CMK (cell line): ENCODE measurements around the gene TGIF1.
"Not testable (repeated sequence)": the region's sequence is repeated elsewhere in the genome, so short reads cannot be mapped to it uniquely, and the experiment has no call there.

Experiments used
- DNase-seq: peaks from one replicate; pipeline ENCODE4 v3.0.0-alpha.2; 2010; ENCODE audit warnings: low read depth

The TGIF1 gene

DNA sequence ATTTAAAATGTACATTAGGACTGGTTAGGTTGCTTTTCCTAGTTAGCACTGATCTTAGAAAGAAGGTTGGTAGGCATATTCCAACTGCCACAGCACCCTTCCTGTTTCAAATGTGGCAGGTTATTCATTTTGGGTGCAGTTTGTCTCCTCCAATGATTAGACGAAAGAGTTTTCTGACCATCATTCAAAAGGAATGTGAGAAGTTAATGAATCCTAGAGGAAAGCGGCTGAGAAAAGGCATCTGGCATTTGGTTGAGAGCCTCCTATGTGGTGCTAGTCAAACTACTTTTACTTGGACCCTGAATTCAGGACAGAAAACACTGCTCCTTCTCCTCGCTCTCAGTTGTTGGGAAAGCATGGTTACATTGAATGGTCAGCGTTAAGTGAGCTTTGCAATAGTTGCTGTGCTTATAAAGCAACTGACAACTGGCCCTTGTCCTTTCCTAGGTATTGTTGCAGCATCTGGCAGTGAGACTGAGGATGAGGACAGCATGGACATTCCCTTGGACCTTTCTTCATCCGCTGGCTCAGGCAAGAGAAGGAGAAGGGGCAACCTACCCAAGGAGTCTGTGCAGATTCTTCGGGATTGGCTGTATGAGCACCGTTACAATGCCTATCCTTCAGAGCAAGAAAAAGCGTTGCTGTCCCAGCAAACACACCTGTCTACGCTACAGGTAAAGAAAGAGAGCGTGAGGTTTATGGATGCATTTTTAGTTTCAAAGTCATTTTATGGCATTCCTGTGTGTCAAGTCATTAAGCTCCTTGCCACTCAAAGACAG is 6.1 kb downstream of the TGIF1 start:
- DNase-seq: no peak

DNA sequence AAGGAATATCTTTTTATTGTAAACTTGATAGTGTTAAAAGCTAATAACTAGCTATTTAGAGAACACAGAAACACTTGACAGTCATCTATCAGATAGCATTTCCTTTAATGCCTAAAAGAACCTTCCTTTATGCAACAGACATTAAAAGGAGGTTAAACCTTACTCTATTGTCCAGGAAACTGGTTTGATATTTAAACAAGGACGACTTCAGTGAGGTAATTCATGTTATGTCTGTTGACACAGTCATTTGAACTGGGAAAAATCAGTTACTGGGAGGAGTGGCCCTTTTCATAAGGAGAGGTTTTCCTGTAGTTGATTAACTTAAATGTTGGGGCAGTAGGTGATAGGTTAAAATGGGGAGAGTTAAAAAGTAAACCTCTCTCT is 6.7 kb downstream of the TGIF1 start:
- DNase-seq: no peak

- no peak for DNase-seq
These were observed 7.3 kb downstream of the TGIF1 start for GRCh38 chr18:3457261-3457724.

DNA sequence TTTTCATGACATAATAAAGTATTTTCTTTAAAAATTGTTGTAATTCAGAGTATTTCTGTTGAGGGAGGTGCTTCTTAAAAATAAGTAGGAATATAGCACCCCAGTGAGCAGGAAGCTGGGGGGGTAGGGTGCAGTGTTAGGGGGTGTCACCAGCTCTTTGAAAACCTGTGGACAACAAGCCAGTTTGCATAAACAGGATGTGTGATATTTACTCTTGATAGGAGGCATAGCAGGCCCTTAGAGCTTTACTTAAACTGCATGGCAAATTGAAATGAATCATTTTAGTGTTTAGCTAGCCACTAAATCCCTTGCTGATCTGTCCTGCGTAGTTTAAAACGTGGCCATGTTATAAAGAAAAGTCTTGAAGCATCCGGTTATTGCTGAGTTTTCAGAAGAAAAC is 8.4 kb downstream of the TGIF1 start:
- no peak for DNase-seq

- DNase-seq: no peak
These were observed 9.2 kb downstream of the TGIF1 start for GRCh38 chr18:3458952-3459853.

GRCh38 chr18:3460823-3461398 is 10.9 kb downstream of the TGIF1 start:
- DNase-seq: no peak

DNA sequence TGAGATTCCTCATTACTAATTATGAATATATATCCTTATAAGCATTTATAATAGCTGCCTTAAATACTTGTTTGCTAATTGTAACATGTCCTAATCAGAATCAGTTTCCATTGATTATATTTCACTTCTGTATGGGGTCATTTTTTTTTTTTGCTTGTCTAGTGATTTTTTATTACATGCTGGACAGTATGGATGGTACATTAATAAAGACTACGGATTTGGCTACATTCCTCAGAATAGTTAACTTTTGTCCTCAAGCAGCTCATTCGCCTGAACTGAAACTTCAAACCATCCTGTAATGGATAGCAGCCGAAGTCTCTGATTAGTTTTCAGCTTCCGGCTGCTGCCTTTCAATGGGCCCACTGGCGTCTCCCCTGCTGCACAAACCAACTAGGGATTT is 11.7 kb downstream of the TGIF1 start:
- DNase-seq: no peak

GRCh38 chr18:3463051-3463450 is 13.1 kb downstream of the TGIF1 start:
- DNase-seq: no peak

GRCh38 chr18:3466045-3466444 is 16.1 kb downstream of the TGIF1 start:
- DNase-seq: no peak

GRCh38 chr18:3466872-3467271 is 16.9 kb downstream of the TGIF1 start:
- DNase-seq: no peak

- DNase-seq: no peak
These were observed 18.2 kb downstream of the TGIF1 start for GRCh38 chr18:3468066-3468705.

GRCh38 chr18:3468833-3469232 is 18.9 kb downstream of the TGIF1 start:
- no peak for DNase-seq

- no peak for DNase-seq
These were observed 21.2 kb downstream of the TGIF1 start for GRCh38 chr18:3471141-3471648.

GRCh38 chr18:3472121-3472520 is 22.1 kb downstream of the TGIF1 start:
- DNase-seq: not testable (repeated sequence)

DNA sequence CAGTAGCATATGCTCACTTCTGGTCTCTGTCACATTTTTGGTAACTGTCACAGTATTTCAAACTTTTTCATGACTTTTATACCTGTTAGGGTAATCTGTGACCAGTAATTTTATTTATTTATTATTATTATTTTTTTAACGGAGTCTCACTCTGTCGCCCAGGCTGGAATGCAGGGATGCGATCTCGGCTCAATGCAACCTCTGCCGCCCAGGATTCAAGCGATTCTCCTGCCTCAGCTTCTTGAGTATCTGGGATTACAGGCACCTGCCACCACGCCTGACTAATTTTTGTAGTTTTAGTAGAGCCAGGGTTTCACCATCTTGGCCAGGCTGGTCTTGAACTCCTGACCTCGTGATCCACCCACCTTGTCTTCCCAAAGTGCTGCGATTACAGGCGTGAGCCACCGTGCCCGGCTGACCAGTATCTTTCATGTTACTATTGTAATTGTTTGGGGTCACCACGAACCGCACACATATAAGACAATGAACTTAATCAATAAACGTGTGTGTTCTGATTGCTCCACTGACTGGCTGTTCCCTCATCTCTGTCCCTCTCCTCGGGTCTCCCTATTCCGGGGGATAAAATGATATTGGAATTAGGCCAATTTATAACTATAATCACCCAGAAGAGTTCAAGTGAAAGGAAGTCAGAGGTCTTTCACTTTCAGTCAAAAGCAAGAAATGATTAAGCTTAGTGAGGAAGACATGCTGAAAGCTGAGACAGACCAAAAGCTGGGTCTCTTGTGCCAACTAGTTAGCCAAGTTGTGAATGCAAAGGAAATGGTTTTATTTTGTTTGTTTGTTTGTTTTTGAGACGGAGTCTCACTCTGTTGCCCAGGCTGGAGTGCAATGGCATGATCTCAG is 22.9 kb downstream of the TGIF1 start:
- DNase-seq: no peak

DNA sequence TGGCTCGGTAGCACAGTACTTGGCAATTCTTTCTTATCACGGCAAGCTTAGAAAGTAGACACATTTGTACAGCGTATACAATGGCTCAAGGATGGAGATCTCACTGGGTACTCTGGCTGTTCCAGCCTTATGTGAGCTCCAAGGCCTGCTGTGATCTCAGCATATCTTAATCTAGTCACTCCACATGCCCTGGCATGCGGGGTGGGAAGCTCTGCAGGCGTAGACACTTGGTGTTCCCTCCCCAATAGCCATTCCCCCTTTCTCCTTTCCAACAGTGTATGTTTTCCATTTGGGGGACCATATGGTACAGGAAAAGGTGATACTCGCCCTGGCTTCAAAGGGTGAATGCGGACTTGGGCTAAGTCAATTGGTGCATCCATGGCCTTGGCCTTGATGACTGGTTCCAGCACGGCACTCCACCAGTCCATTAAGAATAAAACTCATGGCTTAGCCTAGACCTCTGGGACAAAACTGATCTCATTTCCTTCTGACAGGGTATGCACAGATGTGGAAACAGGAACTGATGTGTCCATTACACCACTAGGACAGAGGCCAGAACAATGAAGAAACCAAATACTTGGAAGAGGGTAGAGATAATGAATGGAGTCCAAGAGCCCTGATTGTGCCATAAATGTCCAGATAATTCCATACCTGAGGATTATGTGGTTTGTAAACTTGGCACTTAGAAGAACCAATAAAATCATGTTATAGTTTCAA is 28.4 kb downstream of the TGIF1 start:
- DNase-seq: no peak

DNA sequence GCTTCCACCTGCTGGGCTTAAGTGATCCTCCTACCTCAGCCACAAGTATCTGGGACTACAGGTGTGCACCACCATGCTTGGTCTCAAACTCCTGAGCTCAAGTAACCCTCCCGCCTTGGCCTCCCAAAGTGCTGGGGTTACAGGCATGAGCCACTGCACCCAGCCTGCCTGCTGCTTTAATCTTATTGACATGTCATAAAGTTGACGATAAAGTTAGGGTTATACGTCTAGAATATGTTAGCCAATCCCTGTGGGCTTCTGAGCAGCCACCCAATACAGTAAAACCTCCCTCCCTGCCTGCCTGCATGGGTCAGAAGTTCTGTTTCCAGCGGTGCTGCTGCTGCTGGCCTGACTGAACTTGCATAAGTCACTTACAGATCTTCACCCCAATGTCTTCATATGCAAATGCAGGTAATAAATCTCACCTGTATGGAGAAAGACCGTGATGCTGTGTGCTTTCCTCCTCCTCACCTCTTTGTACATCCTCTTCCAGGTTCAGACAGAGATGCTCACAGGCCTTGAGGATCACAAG is 30.1 kb downstream of the TGIF1 start:
- DNase-seq: no peak

DNA sequence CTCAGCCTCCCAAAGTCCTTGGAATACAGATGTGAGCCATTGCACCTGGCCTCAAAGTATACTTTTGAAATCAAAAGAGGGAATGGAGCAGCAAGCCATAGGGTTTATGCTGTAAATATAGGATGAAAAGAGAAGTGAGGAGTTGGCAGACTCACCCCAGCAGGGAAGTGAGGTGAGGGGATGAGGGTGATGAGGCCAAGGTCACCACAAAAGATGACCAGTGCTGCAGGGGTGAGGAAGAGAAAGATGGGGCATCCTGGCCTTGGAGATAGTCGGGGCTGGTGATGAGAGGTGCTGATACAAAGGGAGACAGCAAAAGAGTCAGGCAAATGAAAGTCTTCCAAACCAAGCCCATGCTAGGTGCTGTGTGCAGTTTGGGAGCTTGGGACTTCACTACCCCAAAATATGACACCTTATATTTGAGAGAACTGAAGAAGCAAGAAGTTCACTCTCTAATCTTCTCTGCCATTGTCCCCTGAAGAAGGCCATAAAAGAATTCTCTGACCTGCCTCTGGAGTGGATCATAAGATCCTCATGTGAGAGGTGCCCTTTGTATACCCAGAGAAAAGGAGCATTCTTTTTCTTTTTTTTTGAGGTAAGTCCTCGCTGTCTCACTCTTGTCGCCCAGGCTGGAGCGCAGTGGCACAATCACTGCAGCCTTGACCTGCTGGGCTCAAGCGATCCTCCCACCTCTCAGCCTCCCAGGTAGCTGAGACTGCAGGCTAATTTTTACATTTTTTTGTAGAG is 31.0 kb downstream of the TGIF1 start:
- DNase-seq: no peak

DNA sequence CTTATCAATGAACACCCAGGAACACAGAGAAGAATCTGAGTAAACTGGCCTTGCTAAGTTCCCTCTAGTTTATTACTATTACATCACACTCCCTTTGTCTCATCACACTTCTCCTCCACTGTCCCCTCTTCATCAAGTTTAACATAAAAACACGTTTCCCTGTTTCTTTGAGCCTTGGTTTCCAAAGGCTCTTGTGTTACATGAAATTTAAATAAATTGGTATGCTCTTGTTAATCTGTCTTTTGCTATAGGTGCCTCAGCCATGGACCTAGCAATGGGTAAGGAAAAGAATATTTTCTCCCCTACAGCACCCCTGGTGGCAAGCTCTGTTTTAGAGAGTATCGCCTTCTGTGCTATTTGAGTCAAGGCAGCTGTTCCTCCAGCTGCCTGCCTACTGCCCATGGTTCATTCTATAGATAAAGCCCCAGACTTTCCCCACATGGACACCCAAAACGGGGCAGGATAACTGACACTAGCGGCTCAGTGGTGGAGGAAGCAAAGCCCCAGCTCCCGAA is 31.8 kb downstream of the TGIF1 start:
- no peak for DNase-seq
